Measurements from ENCODE around the gene FGF12. TPM values are rescaled to one million over a fixed set of nuclear protein-coding genes. Genes with fewer than 3 reads are reported as not detected.

Gene FGF12
- total RNA-seq, 1 experiment from 2014 or later = 0.51 TPM

GRCh38 chr3:192108820-192109219 lies 618.5 kb downstream of the FGF12 start:
- H3K4me1 ChIP-seq (ENCODE audit: control insufficient read depth, insufficient read depth, low read length) = no peaks in the 10 kb centered on the region
- no peaks in the 10 kb centered on the region for H3K36me3 ChIP-seq (ENCODE audit: control insufficient read depth, insufficient read depth, low read length)
- H3K27me3 ChIP-seq (ENCODE audit: control insufficient read depth, insufficient read depth, low read length) = no peaks in the 10 kb centered on the region
- in situ Hi-C loops (cut with HindIII; ENCODE audit: low pct_unique_long_range_greater_than_20kb, low sequenced_read_pairs) (no loop called here), intact Hi-C loops (cut with micrococcal nuclease; ENCODE audit: unreplicated experiment) (no loop called here)
- CTCF ChIA-PET = no interaction called here
- ATAC-seq (no peak), DNase-seq (ENCODE audit: low read depth, low spot score) (no peak)
- H3K27ac ChIP-seq (ENCODE audit: low read length) = no peak overlapping the region
- no TSS peak for BruUV-seq (replicated peaks)
- POLR2A ChIA-PET = no interaction called here
- TF ChIP-seq TCF7L2 (IDR thresholded peaks at IDR 0.05; ENCODE audit: low read depth, low read length) = no peak
- TF ChIP-seq CTCF (IDR thresholded peaks at IDR 0.05) = no peak
- no peaks in the 10 kb centered on the region for H3K9me3 ChIP-seq (ENCODE audit: control insufficient read depth, insufficient read depth, low read depth, low read length)
- H3K4me3 ChIP-seq (ENCODE audit: low read depth in 2 of 2, low read length in 2 of 2) = no peak overlapping the region

- Histone ChIP-seq H3K27ac (ENCODE audit: low read length) (no peak overlapping the region), H3K9me3 (ENCODE audit: control insufficient read depth, insufficient read depth, low read depth, low read length) (no peaks in the 10 kb centered on the region), H3K36me3 (ENCODE audit: control insufficient read depth, insufficient read depth, low read length) (no peaks in the 10 kb centered on the region), H3K27me3 (ENCODE audit: control insufficient read depth, insufficient read depth, low read length) (no peaks in the 10 kb centered on the region), H3K4me1 (ENCODE audit: control insufficient read depth, insufficient read depth, low read length) (no peaks in the 10 kb centered on the region), H3K4me3 (ENCODE audit: low read depth in 2 of 2, low read length in 2 of 2) (no peak overlapping the region)
- ChIA-PET POLR2A (interaction anchor here (0.6 kb wide), 1 partner anchor 1442 kb away, joined by 3 read pairs; no protein-coding TSS in a partner anchor), CTCF (no interaction called here)
- no peak for ATAC-seq
- DNase-seq (ENCODE audit: low read depth, low spot score) = no peak
- BruUV-seq (replicated peaks) = no TSS peak
- intact Hi-C loops (cut with micrococcal nuclease; ENCODE audit: unreplicated experiment) (no loop called here), in situ Hi-C loops (cut with HindIII; ENCODE audit: low pct_unique_long_range_greater_than_20kb, low sequenced_read_pairs) (no loop called here)
- no peak for TF ChIP-seq SIN3A (IDR thresholded peaks at IDR 0.05; ENCODE audit: borderline replicate concordance, insufficient read depth, low read depth, low read length)
- TF ChIP-seq POLR2AphosphoS5 (IDR thresholded peaks at IDR 0.05; ENCODE audit: low read depth, low read length) = no peak
- no peak for TF ChIP-seq REST (IDR thresholded peaks at IDR 0.05; ENCODE audit: insufficient read depth in 1 of 2, low read depth in 2 of 2, low read length in 1 of 2)
- TF ChIP-seq CTCF (IDR thresholded peaks at IDR 0.05) = no peak
- no peak for TF ChIP-seq TCF7L2 (IDR thresholded peaks at IDR 0.05; ENCODE audit: low read depth, low read length)
Measured at GRCh38 chr3:192106543-192106942, 620.8 kb downstream of the FGF12 start.

Measured in Panc1 (cell line).